ENCODE results near the gene TRPC5OS. TPM values are rescaled to one million over a fixed set of nuclear protein-coding genes. Genes with fewer than 3 reads are reported as not detected.

TRPC5OS gene
- total RNA-seq, 1 experiment from 2014 or later: not detected

DNA sequence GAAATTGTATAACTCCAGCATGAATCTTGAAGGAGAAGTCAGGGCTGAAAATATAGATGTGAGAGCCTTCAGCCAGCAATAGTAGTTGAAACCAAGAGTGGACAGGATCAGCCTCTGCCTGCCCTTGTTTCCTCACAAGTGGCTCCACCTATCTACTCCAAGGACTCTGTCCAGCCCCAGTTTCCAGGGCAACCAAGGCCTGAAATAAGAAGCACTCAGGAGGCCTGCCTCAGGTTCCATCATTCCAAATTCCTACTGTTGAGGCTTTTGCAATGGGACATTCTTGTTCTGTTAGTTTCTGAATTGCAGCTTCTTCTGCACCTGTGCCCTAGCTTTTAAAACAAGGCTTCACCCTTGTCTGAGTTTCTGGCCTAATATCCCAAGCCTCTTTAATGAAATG lies 41.6 kb downstream of the TRPC5OS start:
- Histone ChIP-seq H3K9me3 (ENCODE audit: low read depth, low read length, poor library complexity, severe bottlenecking) (no peaks in the 10 kb centered on the region), H3K27me3 (replicated peaks; ENCODE audit: insufficient read depth, low read depth, low read length, poor library complexity) (no peaks in the 10 kb centered on the region), H3K27ac (ENCODE audit: low read depth, low read length, poor library complexity, severe bottlenecking) (no peak overlapping the region), H3K4me1 (ENCODE audit: insufficient read depth, low read length, poor library complexity, severe bottlenecking) (no peaks in the 10 kb centered on the region), H3K4me3 (ENCODE audit: low read depth, low read length, poor library complexity, severe bottlenecking) (no peak overlapping the region), H3K36me3 (ENCODE audit: insufficient read depth, low read length, poor library complexity, severe bottlenecking) (no peaks in the 10 kb centered on the region)
- ChIA-PET CTCF (no interaction called here), POLR2A (ENCODE audit: low non-redundant PET) (no interaction called here)
- intact Hi-C loops (cut with micrococcal nuclease; ENCODE audit: unreplicated experiment): no loop called here
- TF ChIP-seq, protein P1, sequence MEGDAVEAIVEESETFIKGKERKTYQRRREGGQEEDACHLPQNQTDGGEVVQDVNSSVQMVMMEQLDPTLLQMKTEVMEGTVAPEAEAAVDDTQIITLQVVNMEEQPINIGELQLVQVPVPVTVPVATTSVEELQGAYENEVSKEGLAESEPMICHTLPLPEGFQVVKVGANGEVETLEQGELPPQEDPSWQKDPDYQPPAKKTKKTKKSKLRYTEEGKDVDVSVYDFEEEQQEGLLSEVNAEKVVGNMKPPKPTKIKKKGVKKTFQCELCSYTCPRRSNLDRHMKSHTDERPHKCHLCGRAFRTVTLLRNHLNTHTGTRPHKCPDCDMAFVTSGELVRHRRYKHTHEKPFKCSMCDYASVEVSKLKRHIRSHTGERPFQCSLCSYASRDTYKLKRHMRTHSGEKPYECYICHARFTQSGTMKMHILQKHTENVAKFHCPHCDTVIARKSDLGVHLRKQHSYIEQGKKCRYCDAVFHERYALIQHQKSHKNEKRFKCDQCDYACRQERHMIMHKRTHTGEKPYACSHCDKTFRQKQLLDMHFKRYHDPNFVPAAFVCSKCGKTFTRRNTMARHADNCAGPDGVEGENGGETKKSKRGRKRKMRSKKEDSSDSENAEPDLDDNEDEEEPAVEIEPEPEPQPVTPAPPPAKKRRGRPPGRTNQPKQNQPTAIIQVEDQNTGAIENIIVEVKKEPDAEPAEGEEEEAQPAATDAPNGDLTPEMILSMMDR (conservative IDR thresholded peaks at IDR 0.05; ENCODE audit: low read depth, low read length): no peak
- no peak for DNase-seq (ENCODE audit: low spot score)
- no TSS peak for BruUV-seq (replicated peaks)

DNA sequence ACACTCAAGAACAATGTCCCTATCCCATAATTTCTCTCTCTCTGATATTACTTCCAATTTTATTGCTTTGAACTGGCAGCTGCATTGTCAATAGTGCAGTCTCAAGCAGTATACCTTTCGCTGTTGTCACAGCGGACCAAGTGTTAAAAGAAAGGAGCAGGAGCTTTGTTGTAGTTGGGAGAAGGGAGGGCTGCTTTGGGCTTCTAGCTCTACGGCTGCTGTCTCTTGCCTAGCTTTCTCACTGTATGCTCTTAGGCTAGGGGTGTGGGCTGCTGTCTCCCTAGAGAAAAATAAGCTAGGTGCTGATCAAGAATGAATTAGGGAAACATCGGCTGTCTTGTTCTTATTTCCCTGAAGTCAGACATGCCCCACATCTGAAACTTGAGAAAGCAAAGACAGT lies 52.5 kb downstream of the TRPC5OS start:
- ChIA-PET POLR2A (ENCODE audit: low non-redundant PET) (no interaction called here), CTCF (no interaction called here)
- DNase-seq (ENCODE audit: low spot score): no peak
- Histone ChIP-seq H3K4me3 (ENCODE audit: low read depth, low read length, poor library complexity, severe bottlenecking) (no peak overlapping the region), H3K4me1 (ENCODE audit: insufficient read depth, low read length, poor library complexity, severe bottlenecking) (no peaks in the 10 kb centered on the region), H3K36me3 (ENCODE audit: insufficient read depth, low read length, poor library complexity, severe bottlenecking) (no peaks in the 10 kb centered on the region), H3K9me3 (ENCODE audit: low read depth, low read length, poor library complexity, severe bottlenecking) (no peaks in the 10 kb centered on the region), H3K27me3 (replicated peaks; ENCODE audit: insufficient read depth, low read depth, low read length, poor library complexity) (no peaks in the 10 kb centered on the region), H3K27ac (ENCODE audit: low read depth, low read length, poor library complexity, severe bottlenecking) (no peak overlapping the region)
- intact Hi-C loops (cut with micrococcal nuclease; ENCODE audit: unreplicated experiment): no loop called here
- BruUV-seq (replicated peaks): no TSS peak
- no peak for TF ChIP-seq EZH2 (IDR thresholded peaks at IDR 0.05; ENCODE audit: borderline replicate concordance, low read depth, low read length, poor library complexity, severe bottlenecking)
- TF ChIP-seq, protein P1 (conservative IDR thresholded peaks at IDR 0.05; ENCODE audit: low read depth, low read length): no peak

Other genes with a start within 250 kb of the TRPC5OS start
- 31.9 and 35.9 TPM in 2 replicates for gene ALG13, start 195.0 kb upstream of the TRPC5OS start, total RNA-seq (2021)
- gene TRPC5, start 206.6 kb downstream of the TRPC5OS start, total RNA-seq (2021): not detected in 2 replicates
- gene RTL4, start 206.8 kb downstream of the TRPC5OS start, total RNA-seq (2021): not detected in 2 replicates